K562 (cell line): Measurements from ENCODE around the gene CTAGE1. TPM values are rescaled to one million over a fixed set of nuclear protein-coding genes. Genes with fewer than 3 reads are reported as not detected.

Experiments used
- ATAC-seq: fragments of 200-7000 bp; cut with Tn5 transposase; 3 replicates; pipeline ENCODE4 v1.9.1; 2020; ENCODE audit warnings: moderate library complexity
- BruUV-seq: library from RNA; stranded (reverse); fragments of 400-500 nt; replicated peaks from 2 replicates; lab custom pipeline; 2021; lab: Mats Ljungman, UMichigan
- CTCF ChIA-PET: fragments of 300-600 bp; formaldehyde crosslinking; extraction: SDS; loops from one replicate; lab custom pipeline; 2021; ENCODE audit warnings: low intra/inter-chr PET ratio; lab: Yijun Ruan, JAX
- POLR2A ChIA-PET: fragments of 300-600, 350-650 bp; sonication (Branson Sonifier 250); formaldehyde crosslinking; extraction: SDS; loops from one replicate; lab custom pipeline; 2021; ENCODE audit warnings: antibody characterized with exemption, inconsistent platforms; lab: Yijun Ruan, JAX
- DNase-seq, 4 experiments: peaks; one replicate each; pipeline versions ENCODE4 v3.0.0 to v3.0.0-alpha.2; 2011 to 2018; ENCODE audit warnings: low spot score in 3 of 4, mixed read lengths in 3 of 4; ENCODE audit errors: extremely low read depth in 1 of 4
- FAIRE-seq: peaks from 2 replicates; lab custom pipeline; 2011; peaks lifted over from hg19 to GRCh38; lab: Jason Lieb, UNC
- H2AFZ ChIP-seq: 2 replicates; pipeline ENCODE4 v1.6.0; 2011; ENCODE audit warnings: low read depth, low read length, control low read depth, inconsistent platforms
- H3K27ac ChIP-seq: fragments of 200-600 bp; 3 replicates; pipeline ENCODE4 v1.8.0; 2011; ENCODE audit warnings: low read depth, mild to moderate bottlenecking, control low read depth, inconsistent platforms, low read length, moderate library complexity, mixed read lengths; ENCODE audit errors: extremely low read depth
- H3K27me3 ChIP-seq, 2 experiments: fragments of 300-600 bp in 1 of 2; 2 replicates in 1 of 2; 3 replicates in 1 of 2; pipeline versions ENCODE4 v1.6.0 to v1.8.0; 2011; ENCODE audit warnings: inconsistent platforms in 2 of 2, low read length in 2 of 2, mild to moderate bottlenecking in 1 of 2, mixed read lengths in 1 of 2, moderate library complexity in 1 of 2; ENCODE audit not compliant: control insufficient read depth in 2 of 2, insufficient read depth in 2 of 2
- H3K36me3 ChIP-seq: fragments of 300-600 bp; 3 replicates; pipeline ENCODE4 v1.8.0; 2011; ENCODE audit warnings: mild to moderate bottlenecking, low read length, inconsistent platforms; ENCODE audit not compliant: control insufficient read depth, insufficient read depth
- H3K4me1 ChIP-seq, 2 experiments: fragments of 200-600 bp in 1 of 2; replicated peaks in 1 of 2; 2 replicates in 1 of 2; 3 replicates in 1 of 2; pipeline versions ENCODE4 v1.5.1 to v1.8.0; 2011; ENCODE audit warnings: inconsistent platforms in 2 of 2, low read length in 2 of 2, mild to moderate bottlenecking in 1 of 2, mixed read lengths in 1 of 2, moderate library complexity in 1 of 2; ENCODE audit not compliant: control insufficient read depth in 2 of 2, insufficient read depth in 2 of 2
- H3K4me2 ChIP-seq: 2 replicates; pipeline ENCODE4 v1.6.1; 2011; ENCODE audit warnings: low read length, control low read depth, inconsistent platforms, mixed read lengths; ENCODE audit not compliant: insufficient read depth
- H3K4me3 ChIP-seq: fragments of 200-600 bp; sonication (generic), shearing (Covaris generic); 2 replicates; pipeline ENCODE4 v1.5.1; 2016; ENCODE audit warnings: control low read depth, inconsistent platforms
- H3K79me2 ChIP-seq: fragments of 200-600 bp; 3 replicates; pipeline ENCODE4 v1.8.0; 2011; ENCODE audit warnings: low read length, inconsistent platforms; ENCODE audit not compliant: control insufficient read depth, insufficient read depth
- H3K9ac ChIP-seq, 2 experiments: 2 replicates each; pipeline versions ENCODE4 v1.6.0 to v1.6.1; 2011; ENCODE audit warnings: low read depth in 2 of 2, low read length in 2 of 2, control low read depth in 1 of 2, inconsistent platforms in 1 of 2, mild to moderate bottlenecking in 1 of 2, mixed read lengths in 1 of 2; ENCODE audit not compliant: insufficient read depth in 1 of 2
- H3K9me1 ChIP-seq: one replicate; pipeline ENCODE4 v1.6.0; 2011; ENCODE audit warnings: inconsistent platforms, mild to moderate bottlenecking, low read length, moderate library complexity; ENCODE audit not compliant: control insufficient read depth, insufficient read depth
- H3K9me3 ChIP-seq: replicated peaks from 2 replicates; pipeline ENCODE4 v1.5.1; 2011; ENCODE audit warnings: low read depth, low read length, inconsistent platforms; ENCODE audit not compliant: control insufficient read depth, insufficient read depth
- H4K20me1 ChIP-seq: replicated peaks from 2 replicates; pipeline ENCODE4 v1.6.1; 2011; ENCODE audit warnings: low read length, inconsistent platforms, mixed read lengths; ENCODE audit not compliant: control insufficient read depth, insufficient read depth
- BACH1 ChIP-seq: fragments of 200-800 bp; sonication (Bioruptor generic); IDR thresholded peaks from 2 replicates; pipeline ENCODE4 v1.6.1; 2016; ENCODE audit warnings: missing genetic modification characterization, missing compliant biosample characterization
- MAFG ChIP-seq: fragments of 450-650 bp; conservative IDR thresholded peaks from 2 replicates; pipeline ENCODE4 v1.6.1; 2016; ENCODE audit warnings: missing genetic modification characterization, missing compliant biosample characterization
- PYGO2 ChIP-seq: fragments of 450-650 bp; IDR thresholded peaks from 2 replicates; pipeline ENCODE4 v1.6.1; 2016; ENCODE audit warnings: mild to moderate bottlenecking, missing genetic modification characterization, moderate library complexity, missing compliant biosample characterization
- RBM15 ChIP-seq: fragments of 200-400 bp; formaldehyde crosslinking; IDR thresholded peaks from 2 replicates; pipeline ENCODE4 v1.6.1; 2018; ENCODE audit warnings: mild to moderate bottlenecking, low read length, moderate library complexity; ENCODE audit not compliant: insufficient read depth
- RFX1 ChIP-seq: fragments of 450-650 bp; IDR thresholded peaks from 2 replicates; pipeline ENCODE4 v1.6.1; 2016; ENCODE audit warnings: mild to moderate bottlenecking, moderate library complexity
- TBL1XR1 ChIP-seq, 2 experiments: IDR thresholded peaks; 2 replicates each; pipeline ENCODE4 v1.6.1; 2012; ENCODE audit warnings: improper control_type of control experiment in 2 of 2, low read length in 2 of 2, mild to moderate bottlenecking in 1 of 2
- TRIM24 ChIP-seq, 2 experiments: fragments of 450-650 bp; IDR thresholded peaks; 2 replicates each; pipeline ENCODE4 v1.6.1; 2016
- WGBS: fragments of 100-300 bp; shearing (Covaris generic); methylation state at CpG from one replicate; pipeline ENCODE4 v1.1.6; 2016; ENCODE audit warnings: low coverage, mixed read lengths; ENCODE audit not compliant: insufficient coverage; ENCODE audit errors: missing lambda C conversion rate; 5-methylcytosine and 5-hydroxymethylcytosine counted together
- in situ Hi-C: fragments of 300-500 bp; cut with MboI; formaldehyde crosslinking; loops from 4 replicates; pipeline ENCODE4 v1.15.0; 2018; ENCODE audit warnings: inconsistent platforms, mixed read lengths
- intact Hi-C: fragments of 100-400 bp; cut with micrococcal nuclease; formaldehyde crosslinking; loops from 2 replicates; pipeline ENCODE4 v1.14.2; 2022
- polyA plus RNA-seq, 8 experiments: library from polyadenylated mRNA; depleted of rRNA in 4 of 8; stranded (reverse) in 5 of 8; unstranded in 3 of 8; fragments of >200 nt; fragmentation: Nextera tagmentation in 2 of 8; fragmentation: Illumina TruSeq in 1 of 8; extraction: Ambion mirVana in 2 of 8; extraction: Trizol in 1 of 8; gene quantifications; 2 replicates each; pipeline versions ENCODE4 v1.2.1 to v1.2.3, GENCODE V29; 2011 to 2014; ENCODE audit warnings: inconsistent platforms in 1 of 8, missing spikeins in 1 of 8
- total RNA-seq, 7 experiments: library from RNA; depleted of rRNA in 6 of 7; stranded (reverse); fragments of >200 nt in 6 of 7; fragmentation: Illumina TruSeq in 2 of 7; extraction: Trizol in 2 of 7; gene quantifications; 2 replicates each; pipeline versions ENCODE4 v1.2.1 to v1.2.3, GENCODE V29; 2011 to 2021; ENCODE audit warnings: low replicate concordance in 1 of 7
- TF ChIP-seq, protein P1 (sequence below): fragments of 250-450 bp; sonication (Bioruptor Pico); IDR thresholded peaks from 2 replicates; pipeline ENCODE4 v1.5.0; 2020; ENCODE audit warnings: mild to moderate bottlenecking, borderline replicate concordance
- TF ChIP-seq, protein P2 (sequence below): fragments of 450-650 bp; formaldehyde crosslinking; IDR thresholded peaks from 2 replicates; pipeline ENCODE4 v1.4.0; 2022; ENCODE audit warnings: mild to moderate bottlenecking, moderate library complexity

Gene CTAGE1
- total and polyA plus RNA-seq, 9 of the 15 experiments (the other 6 are each of a cell fraction or from before 2014, with no cell fraction given): not detected

DNA sequence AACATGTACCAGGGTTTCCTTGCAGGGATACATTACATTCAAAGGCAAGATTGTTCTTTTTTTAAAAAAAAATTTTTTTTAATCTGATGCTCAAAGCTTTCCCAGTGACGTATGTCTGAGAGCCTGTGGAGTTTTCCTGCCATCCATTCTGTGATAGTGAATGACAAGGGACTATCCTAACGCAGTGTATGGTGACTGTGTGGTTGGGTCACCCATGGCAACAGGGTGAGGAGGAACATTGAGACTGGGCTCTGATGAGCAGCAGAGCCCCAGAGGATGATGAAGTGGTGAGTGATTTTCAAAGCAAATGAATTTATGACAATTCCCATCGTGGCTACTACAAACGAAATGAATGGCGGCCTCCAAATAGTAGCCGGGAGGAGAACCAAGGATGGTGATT lies 28.6 kb upstream of the CTAGE1 start:
- BruUV-seq: no TSS peak
- FAIRE-seq (no peak), DNase-seq (no peak), ATAC-seq (no peak)
- ChIA-PET CTCF (no interaction called here), POLR2A (no interaction called here)
- Histone ChIP-seq H3K4me2 (no peak overlapping the region), H3K4me1 (no peaks in the 10 kb centered on the region), H3K9me1 (no peaks in the 10 kb centered on the region), H4K20me1 (no peaks in the 10 kb centered on the region), H2AFZ (no peak overlapping the region), H3K4me3 (no peak overlapping the region), H3K27ac (no peak overlapping the region), H3K79me2 (no peaks in the 10 kb centered on the region), H3K9me3 (no peaks in the 10 kb centered on the region), H3K27me3 (peaks cover 0 to 6% of the 10 kb centered on the region in 2 experiments; a peak in 1 of 5 replicates), H3K9ac (no peak overlapping the region), H3K36me3 (no peaks in the 10 kb centered on the region)
- intact Hi-C loops: no loop called here
- in situ Hi-C loops: no loop called here
- TF ChIP-seq TBL1XR1 (IDR thresholded peaks at IDR 0.05; ENCODE audit: low read length in 2 of 2) (no peak), TRIM24 (IDR thresholded peaks at IDR 0.05) (no peak), RFX1 (peak; percentile 35), MAFG (tag) (no peak), BACH1 (tag) (no peak), RBM15 (no peak), PYGO2 (tag) (no peak)
- TF ChIP-seq, protein P1, sequence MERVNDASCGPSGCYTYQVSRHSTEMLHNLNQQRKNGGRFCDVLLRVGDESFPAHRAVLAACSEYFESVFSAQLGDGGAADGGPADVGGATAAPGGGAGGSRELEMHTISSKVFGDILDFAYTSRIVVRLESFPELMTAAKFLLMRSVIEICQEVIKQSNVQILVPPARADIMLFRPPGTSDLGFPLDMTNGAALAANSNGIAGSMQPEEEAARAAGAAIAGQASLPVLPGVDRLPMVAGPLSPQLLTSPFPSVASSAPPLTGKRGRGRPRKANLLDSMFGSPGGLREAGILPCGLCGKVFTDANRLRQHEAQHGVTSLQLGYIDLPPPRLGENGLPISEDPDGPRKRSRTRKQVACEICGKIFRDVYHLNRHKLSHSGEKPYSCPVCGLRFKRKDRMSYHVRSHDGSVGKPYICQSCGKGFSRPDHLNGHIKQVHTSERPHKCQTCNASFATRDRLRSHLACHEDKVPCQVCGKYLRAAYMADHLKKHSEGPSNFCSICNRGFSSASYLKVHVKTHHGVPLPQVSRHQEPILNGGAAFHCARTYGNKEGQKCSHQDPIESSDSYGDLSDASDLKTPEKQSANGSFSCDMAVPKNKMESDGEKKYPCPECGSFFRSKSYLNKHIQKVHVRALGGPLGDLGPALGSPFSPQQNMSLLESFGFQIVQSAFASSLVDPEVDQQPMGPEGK (CRISPR knock-in tag): no peak
- TF ChIP-seq, protein P2, sequence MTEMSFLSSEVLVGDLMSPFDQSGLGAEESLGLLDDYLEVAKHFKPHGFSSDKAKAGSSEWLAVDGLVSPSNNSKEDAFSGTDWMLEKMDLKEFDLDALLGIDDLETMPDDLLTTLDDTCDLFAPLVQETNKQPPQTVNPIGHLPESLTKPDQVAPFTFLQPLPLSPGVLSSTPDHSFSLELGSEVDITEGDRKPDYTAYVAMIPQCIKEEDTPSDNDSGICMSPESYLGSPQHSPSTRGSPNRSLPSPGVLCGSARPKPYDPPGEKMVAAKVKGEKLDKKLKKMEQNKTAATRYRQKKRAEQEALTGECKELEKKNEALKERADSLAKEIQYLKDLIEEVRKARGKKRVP: no peak
- WGBS: 4% methylated on average over 6 of the region's 6 CpGs
